Keratinocyte (primary cell): ENCODE results near the gene RBM39.

Source experiments
- CTCF ChIP-seq, 3 experiments: IDR thresholded peaks in 1 of 3; conservative IDR thresholded peaks in 1 of 3; optimal IDR thresholded peaks in 1 of 3; 2 replicates in 2 of 3; 3 replicates in 1 of 3; pipeline versions ENCODE3 to v1.5.1; 2011; ENCODE audit warnings: low read length in 3 of 3, mild to moderate bottlenecking in 3 of 3, moderate library complexity in 2 of 3, control low read depth in 1 of 3, inconsistent platforms in 1 of 3; ENCODE audit not compliant: insufficient read depth in 2 of 3; ENCODE audit errors: extremely low read depth in 1 of 3
- EZH2 ChIP-seq: IDR thresholded peaks from one replicate; pipeline ENCODE4 v1.6.1; 2012; ENCODE audit warnings: inconsistent platforms, mild to moderate bottlenecking, low read length, moderate library complexity

DNA sequence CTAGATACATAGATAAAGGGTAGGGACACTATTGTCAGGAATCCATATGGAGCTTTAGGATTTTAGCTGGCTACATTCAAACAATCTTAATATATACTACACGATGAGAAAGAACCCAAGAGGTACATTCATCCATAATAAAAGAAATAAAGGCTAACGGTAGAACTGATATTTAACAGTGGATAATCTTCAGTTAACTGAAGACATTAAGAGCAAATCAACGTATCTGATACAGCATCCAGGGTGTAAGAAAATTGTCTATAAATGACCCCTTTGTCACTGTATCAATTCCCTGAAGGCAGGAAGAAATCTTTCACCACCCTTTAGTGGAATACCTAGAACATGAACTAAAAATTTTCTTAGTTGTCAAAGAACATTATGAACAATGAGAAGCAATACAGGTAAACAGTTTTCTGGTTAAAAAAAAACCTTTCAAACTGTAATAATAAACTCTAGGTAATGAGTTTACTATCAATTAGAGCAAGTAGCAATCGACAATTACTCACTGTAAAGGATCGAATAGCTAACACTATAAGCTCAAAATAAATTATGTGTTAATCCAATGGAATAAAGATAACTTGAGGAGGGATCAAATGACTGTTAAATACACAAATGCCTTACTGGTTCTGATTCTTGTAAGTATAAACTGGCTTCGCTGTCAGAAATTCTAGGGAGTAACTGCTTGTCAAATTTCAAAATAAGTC lies 31.0 kb downstream of the RBM39 start:
- TF ChIP-seq EZH2 (no peak), CTCF (optimal IDR thresholded peaks at IDR 0.05 in 1 of 3, IDR thresholded peaks at IDR 0.05 in 1 of 3, conservative IDR thresholded peaks at IDR 0.05 in 1 of 3; ENCODE audit: extremely low read depth in 1 of 3, insufficient read depth in 2 of 3, low read length in 3 of 3) (no peak)
